Lower leg skin (tissue), 4 donors: ENCODE data around the gene RFNG. TPM values are rescaled to one million over a fixed set of nuclear protein-coding genes. Genes with fewer than 3 reads are reported as not detected.

Experiments
- DNase-seq, 2 donors: peaks; one replicate each; pipeline ENCODE4 v3.0.0-alpha.2; 2019; ENCODE audit warnings: low spot score in 2 of 2
- H3K4me3 ChIP-seq: fragments of 200-600 bp; sonication (generic); 2 replicates; pipeline ENCODE4 v1.5.1; 2017; ENCODE audit warnings: mild to moderate bottlenecking, low read depth; ENCODE audit not compliant: poor library complexity, severe bottlenecking
- CTCF ChIP-seq, 3 donors: fragments of 450-650 bp; IDR thresholded peaks; one replicate each; pipeline ENCODE4 v1.5.1; 2016; ENCODE audit warnings: antibody characterized with exemption in 3 of 3, mild to moderate bottlenecking in 3 of 3, moderate library complexity in 2 of 3
- POLR2A ChIP-seq, 2 donors: fragments of 450-650 bp; IDR thresholded peaks; one replicate each; pipeline ENCODE4 v1.6.1; 2016 to 2017; ENCODE audit warnings: antibody characterized with exemption in 2 of 2, mild to moderate bottlenecking in 1 of 2, moderate library complexity in 1 of 2
- WGBS, 2 donors: methylation state at CpG; one replicate each; pipeline ENCODE4 v1.1.5; 2018; 5-methylcytosine and 5-hydroxymethylcytosine counted together
- intact Hi-C: fragments of 100-400 bp; cut with DNase I; formaldehyde crosslinking; loops from one replicate; pipeline ENCODE4 v1.15.0; 2023; ENCODE audit warnings: low total_unique reads
- total RNA-seq, 4 donors: library from RNA; depleted of rRNA; stranded (reverse); fragments of >200 nt; gene quantifications; one replicate each; pipeline ENCODE4 v1.1.0, GENCODE V29; 2016

The RFNG gene
- total RNA-seq, 4 donors from 2014 or later, result 44.8 to 83.7 (median 50.9) TPM

DNA sequence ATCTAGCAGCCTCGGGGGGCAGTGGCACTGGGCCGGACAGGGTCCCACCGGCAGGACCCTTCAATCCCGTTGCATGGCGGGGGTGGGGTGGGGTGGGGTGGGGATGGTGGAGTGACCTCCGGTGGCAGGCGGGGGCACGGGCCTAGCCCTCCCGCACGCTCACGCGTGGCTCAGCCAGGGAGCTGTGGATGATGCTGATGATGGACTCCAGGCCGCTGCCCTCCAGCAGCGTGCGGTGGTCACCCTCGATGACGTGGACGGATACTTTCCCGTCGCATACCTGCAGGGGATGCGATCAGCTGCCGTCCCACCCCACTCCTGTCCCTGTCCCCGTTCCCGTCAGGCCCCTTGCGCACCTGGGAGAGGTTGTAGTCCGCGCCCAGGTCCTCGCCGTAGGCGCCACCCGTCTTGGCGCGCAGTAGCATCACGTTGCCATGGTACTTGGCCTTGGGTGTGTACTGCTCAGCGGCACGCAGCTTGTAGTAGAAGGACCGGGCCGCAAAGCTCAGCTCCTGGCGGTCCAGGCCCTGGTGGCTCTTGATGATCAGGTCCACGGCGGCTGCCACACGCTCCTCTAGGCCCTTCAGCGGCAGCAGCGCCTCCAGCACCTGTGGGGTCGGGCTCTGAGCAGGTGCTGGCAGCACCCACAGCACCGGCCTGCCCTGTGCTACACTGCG, 27.5 kb upstream of the RFNG start:
- WGBS, 2 donors, result 93 to 94% methylated on average over 43 to 44 of the region's 47 CpGs

GRCh38 chr17:82078433-82078832, 26.8 kb upstream of the RFNG start:
- no peak overlapping the region for H3K4me3 ChIP-seq
- no peak for DNase-seq
- intact Hi-C loops, result no loop called here
- TF ChIP-seq CTCF (IDR thresholded peaks at IDR 0.05), result no peak
- TF ChIP-seq POLR2A (IDR thresholded peaks at IDR 0.05), result no peak
- WGBS, 2 donors, result 92 to 93% methylated on average over 18 of the region's 18 CpGs

More for the DNA sequence above, 27.5 kb upstream of the RFNG start:
- H3K4me3 ChIP-seq, result no peak overlapping the region
- intact Hi-C loops, result no loop called here
- no peak for TF ChIP-seq CTCF (IDR thresholded peaks at IDR 0.05)
- TF ChIP-seq POLR2A (IDR thresholded peaks at IDR 0.05), result no peak
- no peak for DNase-seq

GRCh38 chr17:82077617-82078358, 26.2 kb upstream of the RFNG start:
- no peak overlapping the region for H3K4me3 ChIP-seq
- TF ChIP-seq POLR2A (IDR thresholded peaks at IDR 0.05) (no peak), CTCF (IDR thresholded peaks at IDR 0.05) (no peak)
- no peak for DNase-seq
- 57 to 63% methylated on average over 27 to 28 of the region's 28 CpGs for WGBS, 2 donors
- intact Hi-C loops, result no loop called here

GRCh38 chr17:82076785-82077591, 25.4 kb upstream of the RFNG start:
- no peak overlapping the region for H3K4me3 ChIP-seq
- no peak for TF ChIP-seq POLR2A (IDR thresholded peaks at IDR 0.05)
- TF ChIP-seq CTCF (IDR thresholded peaks at IDR 0.05), result no peak
- WGBS, 2 donors, result 76 to 82% methylated on average over 18 to 21 of the region's 21 CpGs
- DNase-seq, result no peak
- intact Hi-C loops, result no loop called here

DNA sequence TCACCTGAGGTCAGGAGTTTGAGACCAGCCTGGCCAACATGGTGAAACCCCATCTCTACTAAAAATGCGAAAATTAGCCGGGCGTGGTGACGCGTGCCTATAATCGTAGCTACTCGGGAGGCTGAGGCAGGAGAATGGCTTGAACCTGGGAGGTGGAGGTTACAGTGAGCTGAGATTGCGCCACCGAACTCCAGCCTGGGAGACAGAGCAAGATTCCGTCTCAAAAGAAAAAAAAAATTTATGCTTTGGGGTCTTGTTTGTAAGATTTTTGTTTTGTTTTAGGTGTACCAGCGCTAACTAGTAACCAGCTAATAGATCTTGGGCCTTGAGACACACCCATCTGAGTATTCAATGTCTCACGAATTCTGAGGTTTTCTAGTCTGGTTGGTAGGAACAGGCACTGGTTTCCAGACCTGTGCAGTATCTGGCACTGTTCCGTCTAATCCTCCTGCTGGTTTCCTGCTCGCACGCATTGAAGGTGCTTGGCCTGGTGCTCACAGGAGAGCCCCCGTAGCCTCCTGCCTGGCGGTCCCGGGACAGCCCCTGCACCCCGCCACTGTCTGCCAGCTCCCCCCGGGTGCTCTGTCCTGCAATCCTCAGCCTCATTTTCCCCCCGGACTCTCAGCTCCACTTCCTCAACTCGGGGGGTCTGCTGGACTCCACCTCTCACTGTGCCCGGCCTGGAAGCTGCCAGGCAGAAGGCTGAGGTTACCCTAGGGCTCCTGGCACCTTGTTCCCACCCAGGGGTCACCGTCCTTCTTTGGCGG, 24.6 kb upstream of the RFNG start:
- TF ChIP-seq POLR2A (IDR thresholded peaks at IDR 0.05), result no peak
- TF ChIP-seq CTCF (IDR thresholded peaks at IDR 0.05), result no peak
- intact Hi-C loops, result no loop called here
- H3K4me3 ChIP-seq, result no peak overlapping the region
- no peak for DNase-seq
- WGBS, 2 donors, result 83 to 84% methylated on average over 25 of the region's 25 CpGs
